Thymus (tissue), 11 donors: Measurements from ENCODE around the gene TMEM106A. TPM values are rescaled to one million over a fixed set of nuclear protein-coding genes. Genes with fewer than 3 reads are reported as not detected.
"Not testable (repeated sequence)": the region's sequence is repeated elsewhere in the genome, so short reads cannot be mapped to it uniquely, and the experiment has no call there.

Experiments used
- DNase-seq, 9 donors: peaks; one replicate each; pipeline ENCODE4 v3.0.0-alpha.2; 2013; ENCODE audit warnings: low spot score in 9 of 9, low read depth in 6 of 9, missing footprints in 1 of 9
- H3K27ac ChIP-seq, 2 donors: one replicate each; pipeline ENCODE4 v1.5.1; 2013; ENCODE audit warnings: control low read depth in 1 of 2, low read depth in 1 of 2, low read length in 1 of 2, mild to moderate bottlenecking in 1 of 2, moderate library complexity in 1 of 2
- H3K27me3 ChIP-seq, 2 donors: one replicate each; pipeline ENCODE4 v1.5.1; 2013; ENCODE audit warnings: low read length in 1 of 2; ENCODE audit not compliant: control insufficient read depth in 2 of 2, insufficient read depth in 1 of 2
- H3K36me3 ChIP-seq, 2 donors: one replicate each; pipeline ENCODE4 v1.5.1; 2013; ENCODE audit warnings: low read length in 1 of 2, mild to moderate bottlenecking in 1 of 2, moderate library complexity in 1 of 2; ENCODE audit not compliant: control insufficient read depth in 2 of 2, insufficient read depth in 2 of 2
- H3K4me1 ChIP-seq, 2 donors: one replicate each; pipeline ENCODE4 v1.5.1; 2013; ENCODE audit warnings: low read length in 2 of 2; ENCODE audit not compliant: control insufficient read depth in 2 of 2, insufficient read depth in 2 of 2
- H3K4me3 ChIP-seq, 2 donors: one replicate each; pipeline ENCODE4 v1.5.1; 2013; ENCODE audit warnings: low read length in 2 of 2, control low read depth in 1 of 2, mild to moderate bottlenecking in 1 of 2
- H3K9me3 ChIP-seq, 2 donors: one replicate each; pipeline ENCODE4 v1.5.1; 2013; ENCODE audit warnings: low read length in 1 of 2, mild to moderate bottlenecking in 1 of 2; ENCODE audit not compliant: control insufficient read depth in 2 of 2, insufficient read depth in 1 of 2
- WGBS: extraction: QIAGEN DNeasy Blood & Tissue Kit; methylation state at CpG from one replicate; pipeline ENCODE4 v1.1.7; 2013; 5-methylcytosine and 5-hydroxymethylcytosine counted together
- polyA plus RNA-seq: library from polyadenylated mRNA; stranded (reverse); fragments of 200-250 nt; gene quantifications from one replicate; pipeline ENCODE4 v1.2.3, GENCODE V29; 2013
- total RNA-seq: library from RNA; stranded (reverse); fragments of 120-200 nt; gene quantifications from one replicate; pipeline ENCODE4 v1.2.4, GENCODE V29; 2013
- donor health status: healthy.

The TMEM106A gene
- total and polyA plus RNA-seq, 2 donors = 2.6 to 4.4 TPM

- DNase-seq = no peak
- no peaks in the 10 kb centered on the region for H3K9me3 ChIP-seq
- WGBS = 96% methylated on average over 4 of the region's 4 CpGs
- peaks cover 8 to 14% of the 10 kb centered on the region in 2 donors for H3K4me1 ChIP-seq
- H3K36me3 ChIP-seq = peaks cover 25 to 39% of the 10 kb centered on the region in 2 donors
- no peak overlapping the region for H3K4me3 ChIP-seq
- H3K27me3 ChIP-seq = no peaks in the 10 kb centered on the region
- no peak overlapping the region for H3K27ac ChIP-seq
Measured at GRCh38 chr17:43175213-43176118, 36.2 kb upstream of the TMEM106A start.

- H3K27ac ChIP-seq = no peak overlapping the region
Measured at GRCh38 chr17:43176119-43176570, 35.5 kb upstream of the TMEM106A start.

GRCh38 chr17:43183921-43184320 lies 27.8 kb upstream of the TMEM106A start:
- 99% methylated on average over 3 of the region's 3 CpGs for WGBS
- no peaks in the 10 kb centered on the region for H3K27me3 ChIP-seq

More at GRCh38 chr17:43176119-43176570, 35.5 kb upstream of the TMEM106A start:
- H3K4me1 ChIP-seq = peaks cover 8 to 14% of the 10 kb centered on the region in 2 donors
- 61% methylated on average over 2 of the region's 2 CpGs for WGBS
- no peaks in the 10 kb centered on the region for H3K9me3 ChIP-seq
- no peak overlapping the region for H3K4me3 ChIP-seq
- peaks cover 30 to 46% of the 10 kb centered on the region in 2 donors for H3K36me3 ChIP-seq
- DNase-seq = peak in 2 of 9 donors; percentile 1 to 21
- H3K27me3 ChIP-seq = no peaks in the 10 kb centered on the region

GRCh38 chr17:43186656-43187055 lies 25.0 kb upstream of the TMEM106A start:
- not testable (repeated sequence) for H3K4me3 ChIP-seq, H3K9me3 ChIP-seq, H3K27me3 ChIP-seq, DNase-seq, H3K27ac ChIP-seq, H3K4me1 ChIP-seq
- 98% methylated on average over 5 of the region's 5 CpGs for WGBS
- peaks cover 56 to 58% of the 10 kb centered on the region in 2 donors for H3K36me3 ChIP-seq

More at GRCh38 chr17:43183921-43184320, 27.8 kb upstream of the TMEM106A start:
- Histone ChIP-seq H3K27ac (no peak overlapping the region), H3K36me3 (peaks cover 46 to 52% of the 10 kb centered on the region in 2 donors), H3K4me1 (no peaks in the 10 kb centered on the region), H3K4me3 (no peak overlapping the region), H3K9me3 (peaks cover 0 to 1% of the 10 kb centered on the region in 2 donors)
- DNase-seq = no peak

- no peaks in the 10 kb centered on the region for H3K27me3 ChIP-seq
- no peaks in the 10 kb centered on the region for H3K4me1 ChIP-seq
- WGBS = 97% methylated on average over 5 of the region's 5 CpGs
- DNase-seq = no peak
- H3K9me3 ChIP-seq = no peaks in the 10 kb centered on the region
- peaks cover 81 to 83% of the 10 kb centered on the region in 2 donors for H3K36me3 ChIP-seq
- no peak overlapping the region for H3K27ac ChIP-seq
- H3K4me3 ChIP-seq = no peak overlapping the region
Measured at GRCh38 chr17:43193251-43193650, 18.4 kb upstream of the TMEM106A start.

GRCh38 chr17:43199633-43200032 lies 12.0 kb upstream of the TMEM106A start:
- no peak overlapping the region for H3K27ac ChIP-seq
- peaks cover 84 to 88% of the 10 kb centered on the region in 2 donors for H3K36me3 ChIP-seq
- H3K4me3 ChIP-seq = no peak overlapping the region
- H3K4me1 ChIP-seq = no peaks in the 10 kb centered on the region
- WGBS = 95% methylated on average over 2 of the region's 2 CpGs
- no peak for DNase-seq
- no peaks in the 10 kb centered on the region for H3K27me3 ChIP-seq
- no peaks in the 10 kb centered on the region for H3K9me3 ChIP-seq

- H3K27me3 ChIP-seq = no peaks in the 10 kb centered on the region
- no peak overlapping the region for H3K27ac ChIP-seq
- peaks cover 83 to 86% of the 10 kb centered on the region in 2 donors for H3K36me3 ChIP-seq
- H3K4me3 ChIP-seq = no peak overlapping the region
- no peak for DNase-seq
- H3K4me1 ChIP-seq = no peaks in the 10 kb centered on the region
- H3K9me3 ChIP-seq = no peaks in the 10 kb centered on the region
- 96% methylated on average over 4 of the region's 4 CpGs for WGBS
Measured at GRCh38 chr17:43200127-43200526, 11.5 kb upstream of the TMEM106A start.

GRCh38 chr17:43203013-43203412 lies 8.7 kb upstream of the TMEM106A start:
- not testable (repeated sequence) for H3K9me3 ChIP-seq, H3K4me1 ChIP-seq, H3K27me3 ChIP-seq, H3K27ac ChIP-seq, H3K4me3 ChIP-seq, DNase-seq
- peaks cover 75 to 76% of the 10 kb centered on the region in 2 donors for H3K36me3 ChIP-seq
- WGBS = 97% methylated on average over 3 of the region's 3 CpGs

- Histone ChIP-seq H3K27ac (peak overlapping the region in 1 of 2 donors; percentile 63), H3K4me3 (no peak overlapping the region), H3K9me3 (no peaks in the 10 kb centered on the region), H3K4me1 (peaks cover 21 to 26% of the 10 kb centered on the region in 2 donors), H3K27me3 (no peaks in the 10 kb centered on the region), H3K36me3 (peaks cover 25 to 29% of the 10 kb centered on the region in 2 donors)
- WGBS = 78% methylated on average over 3 of the region's 3 CpGs
- no peak for DNase-seq
Measured at GRCh38 chr17:43210576-43210975, 1.1 kb upstream of the TMEM106A start.
